Glutamatergic neuron (in vitro differentiated cells): Measurements from ENCODE around the gene WEE1. TPM values are rescaled to one million over a fixed set of nuclear protein-coding genes. Genes with fewer than 3 reads are reported as not detected.

Experiments used
- DNase-seq: peaks from one replicate; pipeline ENCODE4 v3.0.0; 2022
- H3K27ac Mint-ChIP-seq: one replicate; pipeline ENCODE4 v1.8.0; 2020; ENCODE audit warnings: mild to moderate bottlenecking, mixed read lengths, inconsistent platforms; ENCODE audit not compliant: unreplicated experiment
- H3K27me3 Mint-ChIP-seq: one replicate; pipeline ENCODE4 v1.8.0; 2020; ENCODE audit warnings: mild to moderate bottlenecking, moderate library complexity, mixed read lengths, inconsistent platforms; ENCODE audit not compliant: unreplicated experiment
- H3K36me3 Mint-ChIP-seq: one replicate; pipeline ENCODE4 v1.8.0; 2020; ENCODE audit warnings: mild to moderate bottlenecking, mixed read lengths, inconsistent platforms; ENCODE audit not compliant: unreplicated experiment
- H3K4me1 Mint-ChIP-seq: one replicate; pipeline ENCODE4 v1.8.0; 2020; ENCODE audit warnings: mild to moderate bottlenecking, low read depth, mixed read lengths, inconsistent platforms; ENCODE audit not compliant: unreplicated experiment
- H3K4me3 Mint-ChIP-seq: one replicate; pipeline ENCODE4 v1.8.0; 2020; ENCODE audit warnings: mild to moderate bottlenecking, mixed read lengths, inconsistent platforms; ENCODE audit not compliant: unreplicated experiment
- H3K9me3 Mint-ChIP-seq: one replicate; pipeline ENCODE4 v1.8.0; 2020; ENCODE audit warnings: mild to moderate bottlenecking, moderate library complexity, mixed read lengths, inconsistent platforms; ENCODE audit not compliant: unreplicated experiment
- CTCF ChIP-seq: fragments of 200-600 bp; sonication (generic); IDR thresholded peaks from one replicate; pipeline ENCODE4 v1.5.0; 2021; ENCODE audit not compliant: partially characterized antibody, unreplicated experiment
- total RNA-seq: library from RNA; stranded (reverse); fragmentation: NEBNext Ultra II Directional; extraction: Animal tissue kit (Norgen Biotek cat#: 25700); gene quantifications from one replicate; pipeline ENCODE4 v1.2.1, GENCODE V29; 2021; ENCODE audit not compliant: unreplicated experiment

WEE1 gene
- total RNA-seq, 1 donor from 2014 or later = 10.2 TPM

GRCh38 chr11:9574622-9575259 lies 1.3 kb downstream of the WEE1 start:
- DNase-seq = peak; percentile 38
- H3K4me1 Mint-ChIP-seq = no peaks in the 10 kb centered on the region
- peaks cover 8% of the 10 kb centered on the region for H3K27me3 Mint-ChIP-seq
- H3K9me3 Mint-ChIP-seq = no peaks in the 10 kb centered on the region
- no peak for TF ChIP-seq CTCF
- H3K4me3 Mint-ChIP-seq = peak overlapping the region; percentile 84
- no peaks in the 10 kb centered on the region for H3K36me3 Mint-ChIP-seq
- H3K27ac Mint-ChIP-seq = peak overlapping the region; percentile 70

- Mint-ChIP-seq H3K9me3 (no peaks in the 10 kb centered on the region), H3K4me3 (peak overlapping the region; percentile 84), H3K27me3 (peaks cover 8% of the 10 kb centered on the region), H3K27ac (peak overlapping the region; percentile 70), H3K4me1 (no peaks in the 10 kb centered on the region), H3K36me3 (no peaks in the 10 kb centered on the region)
- DNase-seq = peak; percentile 37
- TF ChIP-seq CTCF = no peak
Measured at GRCh38 chr11:9575260-9576240, 2.1 kb downstream of the WEE1 start.

- TF ChIP-seq CTCF = no peak
- DNase-seq = no peak
- no peaks in the 10 kb centered on the region for H3K4me1 Mint-ChIP-seq
- no peak overlapping the region for H3K27ac Mint-ChIP-seq
- H3K4me3 Mint-ChIP-seq = peak overlapping the region; percentile 52
- no peaks in the 10 kb centered on the region for H3K9me3 Mint-ChIP-seq
- peaks cover 8% of the 10 kb centered on the region for H3K27me3 Mint-ChIP-seq
- no peaks in the 10 kb centered on the region for H3K36me3 Mint-ChIP-seq
Measured at GRCh38 chr11:9576701-9577381, 3.4 kb downstream of the WEE1 start.

GRCh38 chr11:9577556-9577955 lies 4.1 kb downstream of the WEE1 start:
- H3K9me3 Mint-ChIP-seq = no peaks in the 10 kb centered on the region
- peaks cover 4% of the 10 kb centered on the region for H3K27me3 Mint-ChIP-seq
- TF ChIP-seq CTCF = no peak
- H3K36me3 Mint-ChIP-seq = no peaks in the 10 kb centered on the region
- no peaks in the 10 kb centered on the region for H3K4me1 Mint-ChIP-seq
- no peak for DNase-seq
- H3K27ac Mint-ChIP-seq = no peak overlapping the region
- H3K4me3 Mint-ChIP-seq = no peak overlapping the region
